Right lobe of liver (tissue), 4 donors: Measurements from ENCODE around the gene TMCO2.

Experiments used
- POLR2A ChIP-seq: fragments of 450-650 bp; IDR thresholded peaks from one replicate; pipeline ENCODE4 v1.6.1; 2017; ENCODE audit warnings: antibody characterized with exemption, mild to moderate bottlenecking
- TF ChIP-seq, protein P1 (sequence below), 4 donors: fragments of 200-600 bp in 3 of 4; fragments of 450-650 bp in 1 of 4; IDR thresholded peaks; one replicate each; pipeline versions ENCODE4 v1.5.1 to v1.8.0; 2016 to 2022; ENCODE audit warnings: antibody characterized with exemption in 4 of 4, mild to moderate bottlenecking in 2 of 4
- donor health status: DM: no; HTN: no; CAD: no.
- donor health status: DM: no; HTN: no; CAD: no.
- donor health status: DM: no; HTN: yes; CAD: no.

- TF ChIP-seq, protein P1, sequence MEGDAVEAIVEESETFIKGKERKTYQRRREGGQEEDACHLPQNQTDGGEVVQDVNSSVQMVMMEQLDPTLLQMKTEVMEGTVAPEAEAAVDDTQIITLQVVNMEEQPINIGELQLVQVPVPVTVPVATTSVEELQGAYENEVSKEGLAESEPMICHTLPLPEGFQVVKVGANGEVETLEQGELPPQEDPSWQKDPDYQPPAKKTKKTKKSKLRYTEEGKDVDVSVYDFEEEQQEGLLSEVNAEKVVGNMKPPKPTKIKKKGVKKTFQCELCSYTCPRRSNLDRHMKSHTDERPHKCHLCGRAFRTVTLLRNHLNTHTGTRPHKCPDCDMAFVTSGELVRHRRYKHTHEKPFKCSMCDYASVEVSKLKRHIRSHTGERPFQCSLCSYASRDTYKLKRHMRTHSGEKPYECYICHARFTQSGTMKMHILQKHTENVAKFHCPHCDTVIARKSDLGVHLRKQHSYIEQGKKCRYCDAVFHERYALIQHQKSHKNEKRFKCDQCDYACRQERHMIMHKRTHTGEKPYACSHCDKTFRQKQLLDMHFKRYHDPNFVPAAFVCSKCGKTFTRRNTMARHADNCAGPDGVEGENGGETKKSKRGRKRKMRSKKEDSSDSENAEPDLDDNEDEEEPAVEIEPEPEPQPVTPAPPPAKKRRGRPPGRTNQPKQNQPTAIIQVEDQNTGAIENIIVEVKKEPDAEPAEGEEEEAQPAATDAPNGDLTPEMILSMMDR (IDR thresholded peaks at IDR 0.05), result no peak
- no peak for TF ChIP-seq POLR2A
These were observed 15.3 kb upstream of the TMCO2 start for GRCh38 chr1:40232444-40232843.
